ENCODE results near the gene SNAPC2. TPM values are rescaled to one million over a fixed set of nuclear protein-coding genes. Genes with fewer than 3 reads are reported as not detected.

The SNAPC2 gene
- total and polyA plus RNA-seq, 2 donors (not counting 1 experiment from before 2014, with no cell fraction given): 19.9 to 21.7 TPM

DNA sequence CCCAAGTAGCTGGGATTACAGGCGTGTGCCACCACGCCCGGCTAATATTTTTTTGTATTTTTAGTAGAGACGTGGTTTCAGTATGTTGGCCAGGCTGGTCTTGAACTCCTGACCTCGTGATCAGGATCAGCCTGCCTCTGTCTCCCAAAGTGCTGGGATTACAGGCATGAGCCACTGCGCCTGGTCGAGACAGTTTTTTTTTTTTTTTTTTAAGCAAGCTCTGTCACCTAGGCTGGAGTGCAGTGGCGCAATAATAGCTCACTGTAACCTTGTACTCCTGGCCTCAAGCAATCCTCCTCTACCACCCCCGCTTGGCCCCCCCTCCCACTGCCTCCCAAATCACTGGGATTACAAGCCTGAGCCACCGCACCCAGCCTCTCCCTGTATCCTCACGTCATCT is 22.8 kb upstream of the SNAPC2 start:
- intact Hi-C loops (cut with micrococcal nuclease): no loop called here
- Mint-ChIP-seq H3K4me3 (no peak overlapping the region), H3K27ac (no peak overlapping the region), H3K4me1 (no peaks in the 10 kb centered on the region), H3K27me3 (peaks cover 14% of the 10 kb centered on the region), H3K9me3 (ENCODE audit: insufficient read depth) (no peaks in the 10 kb centered on the region)
- Histone ChIP-seq H2AFZ (ENCODE audit: insufficient read depth, low read depth, low read length, poor library complexity, severe bottlenecking) (no peak overlapping the region), H3K4me3 (ENCODE audit: control extremely low read depth in 1 of 5, extremely low read depth in 1 of 5, insufficient read depth in 1 of 5, low read depth in 2 of 5, low read length in 4 of 5) (no peak overlapping the region), H3K27me3 (replicated peaks in 1 of 4; ENCODE audit: control extremely low read depth in 1 of 4, control insufficient read depth in 3 of 4, insufficient read depth in 4 of 4, low read length in 3 of 4) (peaks cover 0 to 14% (median 1%) of the 10 kb centered on the region in 4 experiments), H3K36me3 (replicated peaks in 1 of 2; ENCODE audit: control extremely low read depth in 1 of 2, control insufficient read depth in 1 of 2, extremely low read depth in 1 of 2, insufficient read depth in 2 of 2, low read length in 1 of 2) (no peaks in the 10 kb centered on the region), H3K4me1 (ENCODE audit: control insufficient read depth in 2 of 2, insufficient read depth in 2 of 2, low read length in 2 of 2) (no peaks in the 10 kb centered on the region), H3K27ac (ENCODE audit: low read length in 2 of 2) (no peak overlapping the region), H3K4me2 (replicated peaks; ENCODE audit: low read depth, low read length, poor library complexity, severe bottlenecking) (no peak overlapping the region), H3K9me3 (ENCODE audit: control extremely low read depth in 1 of 3, control insufficient read depth in 2 of 3, insufficient read depth in 1 of 3, low read length in 2 of 3) (no peaks in the 10 kb centered on the region), H3K9ac (ENCODE audit: low read length) (no peak overlapping the region), H4K20me1 (ENCODE audit: control insufficient read depth, insufficient read depth, low read length, poor library complexity, severe bottlenecking) (no peaks in the 10 kb centered on the region), H3K79me2 (ENCODE audit: control insufficient read depth, insufficient read depth, low read length) (no peaks in the 10 kb centered on the region)
- TF ChIP-seq, protein P1, sequence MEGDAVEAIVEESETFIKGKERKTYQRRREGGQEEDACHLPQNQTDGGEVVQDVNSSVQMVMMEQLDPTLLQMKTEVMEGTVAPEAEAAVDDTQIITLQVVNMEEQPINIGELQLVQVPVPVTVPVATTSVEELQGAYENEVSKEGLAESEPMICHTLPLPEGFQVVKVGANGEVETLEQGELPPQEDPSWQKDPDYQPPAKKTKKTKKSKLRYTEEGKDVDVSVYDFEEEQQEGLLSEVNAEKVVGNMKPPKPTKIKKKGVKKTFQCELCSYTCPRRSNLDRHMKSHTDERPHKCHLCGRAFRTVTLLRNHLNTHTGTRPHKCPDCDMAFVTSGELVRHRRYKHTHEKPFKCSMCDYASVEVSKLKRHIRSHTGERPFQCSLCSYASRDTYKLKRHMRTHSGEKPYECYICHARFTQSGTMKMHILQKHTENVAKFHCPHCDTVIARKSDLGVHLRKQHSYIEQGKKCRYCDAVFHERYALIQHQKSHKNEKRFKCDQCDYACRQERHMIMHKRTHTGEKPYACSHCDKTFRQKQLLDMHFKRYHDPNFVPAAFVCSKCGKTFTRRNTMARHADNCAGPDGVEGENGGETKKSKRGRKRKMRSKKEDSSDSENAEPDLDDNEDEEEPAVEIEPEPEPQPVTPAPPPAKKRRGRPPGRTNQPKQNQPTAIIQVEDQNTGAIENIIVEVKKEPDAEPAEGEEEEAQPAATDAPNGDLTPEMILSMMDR (IDR thresholded peaks at IDR 0.05): no peak
- TF ChIP-seq EZH2 (IDR thresholded peaks at IDR 0.05; ENCODE audit: borderline replicate concordance, insufficient read depth, low read depth, low read length, poor library complexity, severe bottlenecking): no peak
- WGBS (ENCODE audit: insufficient coverage): 94% methylated on average over 10 of the region's 11 CpGs
- DNase-seq: no peak
- no peak for ATAC-seq (ENCODE audit: low read depth)
- POLR2A ChIA-PET: no interaction called here
- CTCF ChIA-PET: no interaction called here

- no peak for ATAC-seq (ENCODE audit: low read depth)
- Histone ChIP-seq H3K4me2 (replicated peaks; ENCODE audit: low read depth, low read length, poor library complexity, severe bottlenecking) (no peak overlapping the region), H3K4me3 (ENCODE audit: control extremely low read depth in 1 of 5, extremely low read depth in 1 of 5, insufficient read depth in 1 of 5, low read depth in 2 of 5, low read length in 4 of 5) (no peak overlapping the region), H3K36me3 (replicated peaks in 1 of 2; ENCODE audit: control extremely low read depth in 1 of 2, control insufficient read depth in 1 of 2, extremely low read depth in 1 of 2, insufficient read depth in 2 of 2, low read length in 1 of 2) (no peaks in the 10 kb centered on the region), H3K79me2 (ENCODE audit: control insufficient read depth, insufficient read depth, low read length) (peaks cover 7% of the 10 kb centered on the region), H3K27me3 (replicated peaks in 1 of 4; ENCODE audit: control extremely low read depth in 1 of 4, control insufficient read depth in 3 of 4, insufficient read depth in 4 of 4, low read length in 3 of 4) (peaks cover 0 to 9% (median 1%) of the 10 kb centered on the region in 4 experiments), H3K27ac (ENCODE audit: low read length in 2 of 2) (no peak overlapping the region), H4K20me1 (ENCODE audit: control insufficient read depth, insufficient read depth, low read length, poor library complexity, severe bottlenecking) (no peaks in the 10 kb centered on the region), H2AFZ (ENCODE audit: insufficient read depth, low read depth, low read length, poor library complexity, severe bottlenecking) (no peak overlapping the region), H3K4me1 (ENCODE audit: control insufficient read depth in 2 of 2, insufficient read depth in 2 of 2, low read length in 2 of 2) (peaks cover 7 to 8% of the 10 kb centered on the region in 2 donors), H3K9me3 (ENCODE audit: control extremely low read depth in 1 of 3, control insufficient read depth in 2 of 3, insufficient read depth in 1 of 3, low read length in 2 of 3) (peaks cover 0 to 7% (median 0%) of the 10 kb centered on the region in 3 donors), H3K9ac (ENCODE audit: low read length) (no peak overlapping the region)
- intact Hi-C loops (cut with micrococcal nuclease): no loop called here
- DNase-seq: no peak
- Mint-ChIP-seq H3K27me3 (peaks cover 11% of the 10 kb centered on the region), H3K4me3 (no peak overlapping the region), H3K4me1 (peaks cover 12% of the 10 kb centered on the region), H3K27ac (no peak overlapping the region), H3K9me3 (ENCODE audit: insufficient read depth) (no peaks in the 10 kb centered on the region)
- TF ChIP-seq EZH2 (IDR thresholded peaks at IDR 0.05; ENCODE audit: borderline replicate concordance, insufficient read depth, low read depth, low read length, poor library complexity, severe bottlenecking): no peak
- TF ChIP-seq, protein P1 (IDR thresholded peaks at IDR 0.05): no peak
- POLR2A ChIA-PET: no interaction called here
- WGBS (ENCODE audit: insufficient coverage): 95% methylated on average over 16 of the region's 16 CpGs
- CTCF ChIA-PET: no interaction called here
Measured at GRCh38 chr19:7898967-7899366, 21.2 kb upstream of the SNAPC2 start.
